Gastroesophageal sphincter (tissue), 3 donors: ENCODE results near the gene GGTLC2.
"Not testable (repeated sequence)": the region's sequence is repeated elsewhere in the genome, so short reads cannot be mapped to it uniquely, and the experiment has no call there.

Experiments used
- CTCF ChIP-seq, 4 experiments: fragments of 200-600 bp in 2 of 4; fragments of 450-650 bp in 2 of 4; sonication (generic) in 1 of 4; IDR thresholded peaks; one replicate each; pipeline ENCODE4 v1.5.1; 2017 to 2019; ENCODE audit warnings: antibody characterized with exemption in 4 of 4, mild to moderate bottlenecking in 2 of 4, moderate library complexity in 2 of 4
- EP300 ChIP-seq: sonication (generic); formaldehyde crosslinking; IDR thresholded peaks from one replicate; pipeline ENCODE4 v1.6.1; 2017; ENCODE audit warnings: antibody characterized with exemption, mild to moderate bottlenecking
- POLR2A ChIP-seq, 2 donors: fragments of 450-650 bp; IDR thresholded peaks; one replicate each; pipeline ENCODE4 v1.6.1; 2017; ENCODE audit warnings: antibody characterized with exemption in 2 of 2, mild to moderate bottlenecking in 2 of 2, moderate library complexity in 1 of 2
- POLR2AphosphoS5 ChIP-seq: sonication (generic); formaldehyde crosslinking; IDR thresholded peaks from one replicate; pipeline ENCODE4 v1.6.1; 2017; ENCODE audit warnings: antibody characterized with exemption

DNA sequence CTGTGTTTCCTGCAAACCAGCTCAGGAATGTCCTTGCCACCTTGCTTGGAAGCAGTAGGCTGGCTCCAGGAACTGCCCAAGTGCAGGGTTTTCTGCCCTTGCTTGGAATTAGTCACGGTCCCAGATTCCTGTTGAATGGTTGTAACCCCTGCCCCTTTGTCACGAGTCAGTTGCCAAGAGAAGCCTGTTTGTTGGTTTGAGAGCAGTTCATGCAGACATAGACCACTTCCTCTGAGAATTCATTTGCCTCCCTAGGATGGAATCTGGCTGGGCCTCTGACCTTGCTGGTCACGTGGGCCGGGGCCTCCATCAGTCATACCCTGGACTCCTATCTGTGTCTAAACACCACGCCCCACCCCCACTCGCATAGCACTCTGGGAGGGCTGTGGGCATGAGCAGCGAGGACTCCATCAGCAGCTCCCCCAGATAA, 13.2 kb upstream of the GGTLC2 start:
- TF ChIP-seq POLR2A (IDR thresholded peaks at IDR 0.05); CTCF (IDR thresholded peaks at IDR 0.05); EP300; POLR2AphosphoS5: not testable (repeated sequence)
